DMS79 treated with DMSO at 0.1 percent for 48 hours (cell line): ENCODE measurements around the gene DOCK3.
"Not testable (repeated sequence)": the region's sequence is repeated elsewhere in the genome, so short reads cannot be mapped to it uniquely, and the experiment has no call there.

Experiments used
- DNase-seq: peaks from one replicate; lab custom pipeline; 2025; lab: John Stamatoyannopoulos, UW

Gene DOCK3

DNA sequence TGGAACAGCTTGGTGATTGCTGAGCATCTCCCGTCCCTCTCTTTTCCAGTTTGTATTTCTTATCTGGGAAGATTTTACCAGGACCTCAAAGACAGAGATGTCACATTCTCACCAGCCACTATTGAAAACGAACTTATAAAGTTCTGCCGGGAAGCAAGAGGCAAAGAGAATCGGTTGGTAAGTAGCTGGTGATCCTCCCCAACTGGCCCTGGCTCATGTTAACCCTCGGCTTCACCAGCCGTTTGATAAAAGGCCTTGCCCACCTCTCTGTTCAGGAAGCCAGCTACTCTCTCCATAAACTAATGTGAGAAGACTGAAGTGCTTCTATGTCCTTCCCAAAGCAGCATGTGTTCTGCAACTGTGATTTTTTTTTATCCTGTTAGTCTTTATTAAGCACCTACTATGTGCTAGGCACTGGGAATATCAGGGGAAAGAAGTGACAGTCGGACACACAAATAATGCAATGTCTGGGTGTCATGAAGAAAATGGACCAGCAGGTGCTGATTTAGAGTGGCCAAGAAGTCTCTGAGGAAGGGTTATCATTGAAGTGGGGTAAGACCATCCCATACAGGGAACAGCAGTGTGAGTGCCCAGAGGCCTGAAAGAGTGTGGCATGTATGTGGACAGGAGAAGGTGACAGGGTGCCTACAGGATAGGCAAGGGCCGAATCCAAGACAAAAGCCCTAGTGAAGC is 711.6 kb downstream of the DOCK3 start:
- DNase-seq, result no peak

DNA sequence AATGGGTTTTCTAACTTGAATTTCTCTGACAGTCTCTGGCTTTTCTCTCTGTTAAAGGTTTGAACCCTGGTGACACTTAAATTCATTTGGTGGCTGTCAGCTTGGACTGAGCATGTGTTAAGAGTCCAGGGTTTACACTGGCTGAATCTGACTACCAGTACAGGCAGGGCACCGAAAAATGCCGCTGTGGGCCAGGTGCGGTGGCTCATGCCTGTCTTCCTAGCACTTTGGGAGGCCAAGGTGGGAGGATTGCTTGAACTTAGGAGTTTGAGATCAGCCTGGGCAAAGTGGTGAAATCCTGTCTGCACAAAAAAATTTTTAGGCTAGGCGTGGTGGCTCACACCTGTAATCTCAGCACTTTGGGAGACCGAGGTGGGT is 712.1 kb downstream of the DOCK3 start:
- no peak for DNase-seq

DNA sequence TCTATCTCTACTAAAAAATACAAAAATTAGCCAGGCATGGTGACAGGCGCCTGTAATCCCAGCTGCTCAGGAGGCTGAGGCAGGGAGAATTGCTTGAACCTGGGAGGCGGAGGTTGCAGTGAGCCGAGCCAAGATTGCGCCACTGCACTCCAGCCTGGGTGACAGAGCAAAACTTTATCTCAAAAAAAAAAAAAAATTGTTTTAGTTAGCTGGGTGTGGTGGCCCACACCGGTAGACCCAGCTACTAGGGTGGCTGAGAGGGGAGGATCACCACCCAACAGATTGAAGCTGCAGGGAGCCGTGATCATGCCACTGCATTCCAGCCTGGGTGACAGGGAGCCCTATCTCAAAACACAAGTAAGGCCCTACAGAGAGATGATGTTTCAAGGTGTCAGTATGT is 712.6 kb downstream of the DOCK3 start:
- DNase-seq, result not testable (repeated sequence)

- peak; percentile 2 for DNase-seq
Measured at GRCh38 chr3:51388286-51389029, 713.7 kb downstream of the DOCK3 start.

DNA sequence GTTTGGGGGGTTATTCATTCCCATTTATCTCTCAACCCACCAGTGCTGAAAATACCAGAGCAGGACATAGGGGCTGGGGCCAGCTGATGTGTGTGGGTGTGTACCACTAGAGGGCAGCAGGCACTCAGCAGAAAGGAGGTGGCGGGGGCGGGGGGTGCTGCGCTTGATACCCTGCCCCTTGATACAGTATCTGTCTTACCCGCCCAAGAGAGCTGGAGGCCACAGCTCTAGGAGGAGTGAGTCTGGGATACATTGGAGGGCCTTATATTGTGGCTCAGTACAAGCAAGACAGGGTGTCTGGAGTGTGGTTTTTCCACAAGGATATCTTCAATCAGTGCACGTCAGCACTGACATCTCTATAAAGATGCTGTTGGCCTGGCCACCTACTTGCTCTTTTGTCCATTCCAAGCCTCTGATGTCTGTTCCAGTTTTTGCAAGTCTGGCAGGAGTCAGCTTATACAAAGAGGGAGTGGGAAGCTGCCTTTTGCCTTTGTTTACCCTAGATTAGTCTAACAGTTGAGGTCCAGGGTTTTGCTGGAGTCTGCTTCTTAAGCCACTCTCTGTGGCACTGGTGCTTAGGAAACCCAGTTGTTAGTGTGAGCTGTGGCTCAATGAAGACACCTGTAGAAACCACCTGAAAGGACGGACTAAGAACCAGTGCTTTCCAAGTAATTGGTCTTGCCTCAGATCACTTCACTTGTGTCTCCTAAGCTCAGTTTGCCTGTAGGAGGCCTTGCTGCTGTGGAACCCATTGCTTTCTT is 714.9 kb downstream of the DOCK3 start:
- no peak for DNase-seq

DNA sequence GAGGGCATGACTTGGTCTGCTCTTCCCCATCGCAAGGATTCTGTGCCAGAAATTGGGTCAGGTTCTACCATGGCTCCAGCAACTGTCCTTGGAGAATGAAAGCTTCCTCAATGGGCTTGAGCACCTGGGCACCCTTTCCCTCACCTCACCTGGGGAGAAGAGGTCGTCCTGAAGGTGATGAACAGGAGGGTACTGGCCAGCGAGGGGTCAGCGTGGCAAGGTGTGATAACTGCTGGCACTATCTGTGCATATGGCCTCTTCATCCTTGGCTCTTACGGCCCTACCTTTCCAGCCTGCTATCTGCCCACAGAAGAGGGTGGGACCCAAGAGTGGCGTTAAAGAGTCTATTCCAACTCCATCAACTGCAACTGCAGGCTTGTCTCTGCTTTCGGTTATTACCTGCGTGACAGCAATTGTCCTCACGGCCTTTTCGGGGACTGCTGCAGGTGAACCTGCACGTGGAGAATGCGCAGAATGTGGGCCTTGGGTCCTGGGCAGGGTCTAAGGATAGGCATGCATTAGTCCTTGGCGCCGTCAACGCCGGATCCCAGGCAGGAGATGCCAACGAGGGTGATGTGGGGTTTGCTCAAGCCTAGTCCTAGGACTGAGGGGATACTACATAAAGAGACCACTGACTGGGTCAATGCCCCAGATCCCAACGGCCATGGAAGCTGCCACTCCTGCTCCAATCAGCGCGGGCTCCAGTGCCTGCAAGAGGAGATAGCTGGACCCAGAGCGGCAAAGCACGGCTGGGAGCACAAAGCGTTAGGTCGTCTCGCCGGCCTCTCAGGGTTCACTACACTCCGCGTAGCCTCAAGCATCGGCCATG is 715.7 kb downstream of the DOCK3 start:
- no peak for DNase-seq

- peak; percentile 65 for DNase-seq
Measured at GRCh38 chr3:51391075-51391565, 716.4 kb downstream of the DOCK3 start, which contains the start of gene RBM15B. Gene RBM15B (plus strand): TSS chr3:51391285. CDS start chr3:51391400, 115 bp downstream.

- no peak for DNase-seq
Measured at GRCh38 chr3:51391566-51392354, 717.0 kb downstream of the DOCK3 start.

DNA sequence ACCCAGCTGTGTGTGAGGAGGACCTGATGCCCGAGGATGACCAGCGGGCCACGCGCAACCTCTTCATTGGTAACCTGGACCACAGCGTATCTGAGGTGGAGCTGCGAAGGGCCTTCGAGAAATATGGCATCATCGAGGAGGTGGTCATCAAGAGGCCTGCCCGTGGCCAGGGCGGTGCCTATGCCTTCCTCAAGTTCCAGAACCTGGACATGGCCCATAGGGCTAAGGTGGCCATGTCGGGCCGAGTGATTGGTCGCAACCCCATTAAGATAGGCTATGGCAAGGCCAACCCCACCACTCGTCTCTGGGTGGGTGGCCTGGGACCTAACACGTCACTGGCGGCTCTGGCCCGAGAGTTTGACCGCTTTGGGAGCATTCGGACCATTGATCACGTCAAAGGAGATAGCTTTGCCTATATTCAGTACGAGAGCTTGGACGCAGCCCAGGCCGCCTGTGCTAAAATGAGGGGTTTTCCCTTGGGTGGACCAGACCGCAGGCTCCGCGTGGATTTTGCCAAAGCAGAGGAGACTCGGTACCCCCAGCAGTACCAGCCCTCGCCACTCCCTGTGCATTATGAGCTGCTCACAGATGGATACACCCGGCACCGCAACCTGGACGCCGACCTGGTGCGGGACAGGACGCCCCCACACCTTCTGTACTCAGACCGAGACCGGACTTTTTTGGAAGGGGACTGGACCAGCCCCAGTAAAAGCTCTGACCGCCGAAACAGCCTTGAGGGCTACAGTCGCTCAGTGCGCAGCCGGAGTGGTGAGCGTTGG is 717.8 kb downstream of the DOCK3 start:
- no peak for DNase-seq

GRCh38 chr3:51393134-51393495 is 718.4 kb downstream of the DOCK3 start:
- no peak for DNase-seq

DNA sequence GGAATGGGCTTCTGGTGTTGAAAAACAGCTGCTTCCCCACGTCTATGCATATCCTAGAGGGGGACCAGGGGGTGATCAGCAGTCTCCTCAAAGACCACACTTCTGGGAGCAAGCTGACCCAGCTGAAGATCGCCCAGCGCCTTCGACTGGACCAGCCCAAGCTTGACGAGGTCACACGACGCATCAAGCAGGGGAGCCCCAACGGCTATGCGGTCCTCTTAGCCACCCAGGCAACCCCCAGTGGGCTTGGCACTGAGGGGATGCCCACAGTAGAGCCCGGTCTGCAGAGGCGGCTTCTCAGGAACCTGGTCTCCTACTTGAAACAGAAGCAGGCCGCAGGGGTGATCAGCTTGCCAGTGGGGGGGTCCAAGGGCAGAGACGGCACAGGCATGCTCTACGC is 718.8 kb downstream of the DOCK3 start:
- DNase-seq, result no peak

GRCh38 chr3:51394541-51394940 is 719.8 kb downstream of the DOCK3 start:
- DNase-seq, result no peak

DNA sequence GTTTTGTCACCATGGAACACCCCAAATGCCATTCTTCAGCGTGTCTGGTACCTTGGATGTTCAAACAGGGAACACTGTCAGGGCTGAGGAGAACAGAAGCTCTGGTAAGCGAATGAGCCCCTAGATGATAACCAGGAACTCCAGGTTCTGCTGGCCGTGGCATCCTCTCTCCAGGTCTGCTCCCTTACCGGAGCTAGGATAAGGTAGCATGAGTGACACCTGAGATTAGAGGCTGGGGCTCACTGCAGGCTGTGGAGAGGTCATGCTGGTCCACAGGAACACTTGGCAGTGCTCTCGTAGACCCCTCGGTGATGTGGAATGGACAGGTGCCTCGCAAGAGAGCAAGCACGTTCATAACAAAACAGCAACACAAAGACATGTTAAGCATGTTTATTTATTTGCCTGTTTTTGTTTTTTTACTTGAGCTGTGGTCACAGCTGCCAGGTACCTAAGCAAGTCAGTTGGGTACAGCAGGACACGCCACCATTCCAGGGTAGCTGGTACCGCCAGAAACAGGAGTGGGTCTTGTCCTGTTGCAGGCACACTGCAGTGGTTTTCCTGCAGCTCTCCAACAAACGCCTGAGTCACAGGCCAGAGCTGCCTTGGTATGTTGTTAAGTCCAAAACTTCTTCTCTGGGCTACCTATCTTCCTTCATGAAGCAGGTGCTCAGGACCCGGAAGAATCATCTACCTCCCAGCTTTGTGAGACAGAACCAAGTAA is 720.9 kb downstream of the DOCK3 start:
- DNase-seq, result no peak

GRCh38 chr3:51396401-51396800 is 721.7 kb downstream of the DOCK3 start:
- DNase-seq, result no peak

GRCh38 chr3:51397392-51397791 is 722.7 kb downstream of the DOCK3 start:
- no peak for DNase-seq

- no peak for DNase-seq
Measured at GRCh38 chr3:51398595-51399310, 724.0 kb downstream of the DOCK3 start.

GRCh38 chr3:51400166-51400565 is 725.4 kb downstream of the DOCK3 start:
- no peak for DNase-seq

- no peak for DNase-seq
Measured at GRCh38 chr3:51401735-51402134, 727.0 kb downstream of the DOCK3 start.

- no peak for DNase-seq
Measured at GRCh38 chr3:51403675-51404074, 728.9 kb downstream of the DOCK3 start.
